ENCODE measurements around the gene SMIM41.

The SMIM41 gene

DNA sequence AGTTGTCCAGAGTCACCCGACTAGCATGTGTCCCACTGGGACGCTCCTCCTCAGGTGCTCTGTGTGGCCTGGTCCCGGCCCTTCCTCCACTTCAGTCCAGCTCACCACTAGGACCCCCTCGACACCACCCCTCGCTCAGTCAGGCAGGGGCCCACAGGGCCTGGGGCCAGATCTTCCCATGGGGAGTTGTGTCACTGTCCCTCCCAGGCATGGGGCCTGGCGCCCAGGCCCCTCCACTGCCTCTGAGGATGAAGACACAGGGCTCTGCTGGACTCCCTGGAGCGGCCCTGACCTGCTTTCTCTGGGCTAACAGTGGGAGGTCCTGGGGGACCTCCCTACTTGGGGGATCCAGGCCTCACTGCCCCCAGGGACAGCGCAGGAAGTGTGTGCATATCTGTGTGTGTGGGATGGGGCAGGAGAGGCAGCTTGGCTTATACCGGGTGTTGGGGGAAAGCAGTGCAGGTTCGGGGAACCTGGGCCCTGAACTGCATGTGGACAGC, 68.5 kb downstream of the SMIM41 start:
- FAIRE-seq = no peak

DNA sequence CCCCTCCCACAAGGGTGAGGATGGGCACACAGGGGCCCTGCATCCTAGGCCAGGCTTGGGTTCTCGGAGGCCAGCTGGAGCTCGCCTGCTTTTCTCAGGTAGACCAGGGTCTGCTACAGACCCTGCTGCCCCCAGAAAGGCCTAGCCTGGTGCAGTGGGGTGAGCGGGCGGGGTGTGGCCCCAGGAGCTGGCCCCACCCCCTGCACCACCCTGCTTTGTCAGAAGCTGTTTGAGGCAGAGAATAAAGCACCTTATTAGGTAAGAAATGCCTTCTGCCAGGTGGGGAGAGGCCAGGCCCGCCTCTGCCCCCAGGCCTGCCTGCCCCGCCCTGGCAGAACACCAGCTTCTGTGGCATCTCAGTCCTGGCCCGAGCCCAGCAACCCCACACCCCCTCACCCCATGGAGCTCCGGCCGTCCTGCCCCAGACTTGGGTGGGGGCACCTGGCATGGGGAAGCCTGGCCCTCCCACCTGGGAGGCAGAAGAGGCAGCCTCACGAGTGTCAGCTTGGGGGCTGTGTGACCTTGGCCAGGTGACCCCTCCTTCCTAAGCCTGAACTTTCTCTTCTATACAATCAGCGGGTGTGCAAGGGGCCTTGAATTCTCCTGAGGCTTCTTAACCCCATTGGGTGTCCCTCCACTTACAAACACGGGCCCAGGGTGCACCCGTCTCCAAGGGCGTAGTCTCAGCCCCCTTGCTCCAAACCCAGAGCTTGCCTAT, 69.1 kb downstream of the SMIM41 start:
- no peak for FAIRE-seq

DNA sequence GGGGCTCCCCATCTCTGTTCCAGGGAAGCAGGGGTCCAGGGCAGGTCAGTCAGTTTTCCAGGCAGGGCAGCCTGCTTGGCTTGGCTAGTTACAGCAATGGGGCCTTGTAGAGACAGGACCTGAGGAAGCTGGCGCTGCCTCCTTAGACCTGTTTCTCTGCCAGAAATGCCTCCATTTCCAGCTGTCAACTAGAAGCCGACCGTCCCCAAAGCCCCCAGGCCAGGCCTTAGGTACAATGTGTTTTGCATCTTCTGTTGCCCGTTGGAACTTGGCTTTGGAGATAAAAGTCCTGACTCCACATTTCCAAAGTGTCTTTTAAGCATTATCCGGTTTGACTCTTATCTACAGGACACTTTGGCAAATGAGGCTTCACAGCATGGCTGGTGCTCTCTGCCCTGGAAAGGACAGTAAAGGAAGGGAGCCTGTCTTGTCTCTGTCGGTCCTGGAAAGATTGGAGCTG, 69.7 kb downstream of the SMIM41 start:
- no peak for FAIRE-seq

DNA sequence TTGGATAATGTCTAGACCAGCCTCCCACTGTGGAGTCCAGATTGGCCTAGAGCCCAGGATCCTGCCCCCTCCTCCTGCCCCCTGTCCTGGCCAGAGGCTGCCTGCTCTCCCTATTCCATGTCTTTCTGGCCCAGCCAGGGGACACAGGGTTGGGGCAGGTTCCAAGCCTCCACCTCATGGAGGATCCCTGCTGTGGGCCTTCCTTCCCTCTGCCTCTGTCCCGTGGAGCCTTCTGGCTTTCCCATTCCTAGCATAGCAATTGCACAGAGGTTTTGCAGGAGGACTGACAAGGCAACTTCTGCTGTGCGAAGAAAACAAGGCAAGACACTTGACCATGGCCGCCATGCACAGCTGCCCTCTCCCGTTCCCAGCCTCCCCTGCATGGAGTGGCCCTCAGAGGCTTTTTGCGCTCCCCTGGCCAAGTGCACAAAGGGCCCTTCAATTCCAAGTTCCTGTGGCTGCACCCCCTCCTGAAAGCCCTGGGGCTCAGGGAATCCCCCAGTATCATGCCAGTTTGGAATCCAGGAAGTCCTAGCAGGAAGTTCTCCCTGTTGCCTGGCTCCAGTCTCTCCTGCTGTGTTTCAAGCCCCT, 70.2 kb downstream of the SMIM41 start:
- no peak for FAIRE-seq

DNA sequence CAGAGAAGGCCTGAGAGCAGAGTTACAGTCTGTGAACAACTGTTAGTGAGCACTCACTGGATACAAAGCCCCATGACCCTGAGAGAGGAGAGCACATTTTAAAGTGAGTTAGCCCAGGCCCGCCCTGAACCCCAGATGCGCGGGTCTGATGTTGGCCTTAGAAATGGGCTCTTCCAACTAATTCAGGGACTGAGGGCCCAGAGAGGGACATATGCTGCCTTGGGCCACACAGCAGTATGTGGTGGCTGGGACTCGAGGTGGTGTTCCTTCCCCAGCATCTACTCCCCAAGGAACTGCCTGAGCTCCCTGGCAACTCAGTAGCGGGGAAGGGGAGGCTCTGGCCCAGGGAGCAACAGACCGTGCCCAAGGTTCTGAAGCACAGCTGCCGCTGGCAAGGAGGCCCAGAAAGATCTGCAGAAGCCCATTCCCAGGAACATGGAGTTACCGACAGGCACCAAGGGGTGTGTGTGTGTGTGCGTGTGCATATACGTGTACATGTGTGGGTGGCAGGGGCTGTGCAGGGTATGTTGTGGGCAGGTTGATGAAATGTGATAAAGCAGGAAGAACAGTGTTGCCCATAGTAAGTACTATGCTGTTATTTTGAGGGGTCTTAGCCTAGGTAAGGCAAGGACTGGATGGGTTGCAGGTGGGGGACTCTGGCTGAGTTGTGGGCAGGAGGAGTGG, 71.8 kb downstream of the SMIM41 start:
- FAIRE-seq = no peak

DNA sequence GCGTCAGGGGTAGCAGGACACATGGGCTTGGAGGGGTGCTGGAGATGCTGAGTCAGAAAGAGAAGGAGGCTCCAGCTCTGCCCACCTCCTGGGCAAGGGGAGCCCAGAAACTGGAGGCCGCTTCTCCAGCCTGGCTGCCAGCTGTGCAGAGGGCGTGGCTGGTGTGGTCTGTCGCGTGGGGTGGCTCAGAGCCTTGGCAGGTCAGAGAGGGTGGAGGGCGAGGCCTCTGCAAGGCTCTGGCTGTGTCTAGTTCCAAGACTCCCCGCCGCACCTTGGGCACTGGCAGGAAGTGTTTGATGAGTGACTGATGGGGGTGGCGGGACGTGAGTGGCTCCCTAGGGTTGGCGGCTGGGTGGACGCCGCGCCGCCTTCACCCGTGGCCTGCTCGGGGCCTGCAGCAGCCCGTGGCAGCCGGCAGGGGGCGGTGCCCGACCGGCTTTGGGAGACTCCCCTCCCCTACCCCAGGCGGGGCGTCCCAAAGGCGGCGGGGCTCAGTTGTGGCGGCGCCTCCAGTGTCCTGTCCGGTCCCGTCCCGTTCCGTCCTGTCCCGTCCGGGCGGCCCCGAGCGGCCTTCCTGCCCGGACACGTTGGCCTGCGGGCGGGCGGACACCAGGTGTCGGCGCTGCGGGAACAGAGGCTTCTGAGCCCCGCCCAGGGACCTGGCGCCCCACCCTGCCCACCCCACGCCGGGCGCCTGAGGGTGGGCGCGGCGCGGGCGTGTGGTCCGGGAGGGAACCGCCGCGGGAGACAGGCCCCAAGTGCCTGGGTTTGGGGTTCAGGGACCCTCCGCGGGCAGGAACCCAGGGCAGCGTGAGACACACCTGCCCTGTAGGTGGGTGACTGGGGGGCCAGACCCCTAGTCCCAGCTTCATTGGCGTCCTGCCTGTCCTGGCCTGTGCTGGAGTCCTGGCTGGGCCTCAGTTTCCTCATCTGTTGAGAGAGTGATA, 72.6 kb downstream of the SMIM41 start:
- no peak for FAIRE-seq

DNA sequence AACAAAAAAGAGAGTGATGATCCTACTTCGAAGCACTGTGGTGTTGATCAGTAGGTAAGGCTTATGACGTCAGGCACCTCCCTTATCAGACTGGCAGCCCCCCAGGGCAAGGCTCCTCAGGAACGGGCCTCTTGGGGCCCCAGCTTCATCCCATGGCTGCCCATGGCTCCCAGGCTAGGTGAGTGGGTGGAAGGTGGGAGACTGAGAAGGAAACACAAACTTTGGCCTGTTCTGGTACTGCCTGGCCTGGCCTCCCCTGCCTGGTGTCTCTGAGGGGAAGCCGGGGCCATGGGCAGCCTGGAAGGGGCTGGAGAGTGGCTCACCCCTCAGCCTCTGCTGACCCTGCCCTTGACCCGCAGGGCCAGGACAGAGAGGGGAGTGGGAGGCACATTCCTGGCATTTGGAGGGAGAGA, 73.4 kb downstream of the SMIM41 start:
- FAIRE-seq = no peak

DNA sequence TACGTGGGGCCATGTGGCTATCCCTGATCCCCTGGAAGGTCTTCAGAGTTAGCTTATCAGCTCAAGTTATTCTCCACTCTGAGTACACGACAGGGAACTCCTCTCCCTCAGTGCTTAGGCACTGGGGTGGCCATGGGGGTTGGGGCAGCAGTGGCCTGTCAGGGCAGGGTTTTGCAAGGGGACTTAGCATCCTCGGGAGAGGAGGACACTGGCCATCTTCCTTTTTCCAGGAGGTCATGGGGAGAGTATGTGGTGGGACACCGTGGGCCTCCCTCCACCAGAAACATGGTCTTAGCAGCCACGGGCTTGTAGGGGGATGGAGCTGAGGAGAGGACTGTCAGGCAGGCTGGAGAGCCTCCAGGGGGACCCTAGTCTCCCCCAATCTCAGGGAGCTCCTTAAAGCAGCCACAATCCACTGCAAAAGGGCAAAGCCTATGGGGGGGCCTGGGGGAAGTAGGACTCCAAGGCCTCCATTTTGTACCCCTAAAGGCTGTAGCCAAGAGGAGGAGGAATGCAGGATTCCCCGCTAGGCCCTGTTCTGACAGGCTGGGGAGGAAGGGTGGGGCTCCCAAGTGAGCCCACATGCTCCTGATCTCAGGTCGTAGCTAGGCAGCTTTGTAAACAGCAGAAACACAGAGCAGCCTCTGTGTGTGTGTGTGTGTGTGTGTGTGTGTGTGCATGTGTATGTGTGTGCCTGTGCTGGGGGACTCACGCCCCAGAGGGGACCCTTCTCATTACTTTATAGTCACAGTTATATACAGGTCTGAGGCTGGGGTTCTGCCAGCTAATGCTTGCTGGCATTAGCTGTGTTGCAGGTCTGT, 75.8 kb downstream of the SMIM41 start:
- FAIRE-seq = no peak

DNA sequence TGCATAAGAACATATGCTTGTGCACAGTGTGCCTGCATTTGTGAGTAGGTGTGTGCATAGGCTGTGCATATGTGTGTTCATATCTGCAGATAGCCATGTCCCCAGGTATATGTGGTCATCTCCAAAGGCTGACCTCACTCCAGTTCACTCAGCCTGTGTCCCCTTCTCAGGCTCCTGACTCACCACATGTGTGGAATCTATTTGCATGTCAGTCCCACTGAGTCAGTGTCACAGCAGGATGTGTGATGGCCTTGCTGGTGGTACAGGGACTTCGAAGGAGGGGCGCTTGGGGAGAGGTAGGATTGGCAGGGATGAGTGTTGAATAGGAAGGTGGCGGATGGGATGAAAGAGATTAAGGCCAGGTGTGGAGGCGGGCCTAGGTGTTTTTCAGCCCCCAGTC, 76.8 kb downstream of the SMIM41 start:
- no peak for FAIRE-seq

DNA sequence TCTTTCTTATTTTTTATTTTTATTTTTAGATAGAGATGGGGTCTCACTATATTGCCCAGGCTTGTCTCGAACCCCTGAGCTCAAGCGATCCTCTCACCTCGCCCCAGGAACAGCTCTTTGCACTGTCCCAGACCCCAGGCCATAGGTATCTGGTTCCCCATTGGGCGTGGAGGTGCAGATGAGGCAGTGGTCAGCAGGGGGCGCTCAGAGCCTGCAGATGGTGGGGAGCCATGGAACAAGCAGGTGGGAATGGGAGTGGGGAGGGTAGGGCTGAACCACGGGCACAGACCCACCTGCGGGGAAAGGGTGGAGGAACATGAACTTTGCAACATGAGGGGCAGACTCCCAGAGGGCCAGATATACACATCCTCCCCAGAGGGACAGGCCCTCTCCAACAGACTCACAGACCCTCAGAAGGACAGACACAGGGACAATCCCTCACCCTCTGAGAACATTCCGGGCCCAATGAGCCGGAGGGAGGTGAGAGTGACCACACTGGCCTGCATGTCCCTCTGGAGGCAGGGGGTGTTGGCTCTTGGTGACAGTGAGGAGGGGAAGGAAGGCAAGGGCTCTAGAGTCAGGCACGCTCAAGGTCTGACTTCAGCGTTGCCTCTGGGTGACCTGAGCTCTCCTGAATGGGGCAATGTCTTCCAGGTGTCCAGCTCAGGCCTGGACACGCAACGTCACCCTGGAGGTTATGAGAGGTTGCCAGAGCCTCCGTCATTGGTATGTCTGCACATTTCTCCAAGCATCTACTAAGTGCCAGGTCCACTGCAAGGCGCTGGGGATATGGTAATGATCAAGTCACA, 77.5 kb downstream of the SMIM41 start:
- FAIRE-seq = no peak

DNA sequence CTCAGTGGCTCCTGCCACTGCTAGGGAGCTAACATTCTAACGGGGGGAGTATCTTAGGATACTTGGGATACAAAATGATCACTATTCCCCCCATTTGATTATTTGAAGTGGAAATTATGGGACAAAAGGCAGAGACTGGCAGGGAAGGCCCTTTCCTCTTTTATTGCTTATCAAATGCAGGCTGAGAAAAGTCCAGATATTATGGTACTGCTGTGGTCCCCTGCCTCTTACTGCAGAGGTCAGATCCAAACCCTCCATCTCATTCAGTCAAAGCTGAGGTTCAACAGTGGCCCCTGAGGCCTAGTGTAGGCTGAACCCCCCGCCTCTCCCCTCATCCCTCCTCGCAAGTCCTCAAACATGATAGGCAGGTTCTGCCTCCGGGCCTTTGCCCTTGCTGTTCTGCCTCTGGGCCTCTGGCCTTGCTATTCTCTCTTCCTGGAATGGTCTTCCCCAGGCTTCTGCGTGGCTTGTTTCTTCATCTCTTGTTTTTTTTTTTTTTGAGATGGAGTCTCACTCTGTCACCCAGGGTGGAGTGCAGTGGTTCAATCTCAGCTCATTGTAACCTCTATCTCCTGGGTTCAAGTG, 78.2 kb downstream of the SMIM41 start:
- FAIRE-seq = no peak

Measured in A204.1 (cell line).